Mucosa of descending colon (tissue), 3 donors: Measurements from ENCODE around the gene ANO9. TPM values are rescaled to one million over a fixed set of nuclear protein-coding genes. Genes with fewer than 3 reads are reported as not detected.
A peak's percentile ranks its signal among the peaks of the same experiment; 100 is the strongest.

Experiments used
- ATAC-seq: fragments of 200-7000 bp; cut with Tn5 transposase; one replicate; pipeline ENCODE4 v1.9.1; 2020; ENCODE audit warnings: mild to moderate bottlenecking, moderate library complexity
- DNase-seq, 3 donors: peaks; one replicate each; pipeline ENCODE4 v3.0.0-alpha.2; 2020
- H3K36me3 ChIP-seq: fragments of 200-600 bp; one replicate; pipeline ENCODE4 v1.8.0; 2021; ENCODE audit warnings: low read depth, mild to moderate bottlenecking
- H3K4me1 ChIP-seq: fragments of 200-600 bp; one replicate; pipeline ENCODE4 v1.8.0; 2021; ENCODE audit warnings: low read depth, mild to moderate bottlenecking
- H3K4me3 ChIP-seq: fragments of 200-600 bp; one replicate; pipeline ENCODE4 v1.8.0; 2021; ENCODE audit warnings: mild to moderate bottlenecking
- H3K9me3 ChIP-seq: fragments of 200-600 bp; one replicate; pipeline ENCODE4 v1.8.0; 2021; ENCODE audit warnings: mild to moderate bottlenecking
- CTCF ChIP-seq: fragments of 200-600 bp; IDR thresholded peaks from one replicate; pipeline ENCODE4 v1.8.0; 2022; ENCODE audit warnings: antibody characterized with exemption, mild to moderate bottlenecking
- intact Hi-C, 2 donors: fragments of 100-400 bp; cut with DNase I in 1 of 2; cut with micrococcal nuclease in 1 of 2; formaldehyde crosslinking; loops; one replicate each; pipeline versions ENCODE4 v1.11.0 to v1.11.1; 2022; cut with DNase I, micrococcal nuclease
- total RNA-seq, 3 donors: library from RNA; stranded (reverse); fragmentation: NEBNext Ultra II Directional in 2 of 3; extraction: Animal tissue kit (Norgen Biotek cat#: 25700) in 2 of 3; gene quantifications; one replicate each; pipeline versions ENCODE4 v1.2.1 to v1.2.4, GENCODE V29; 2021 to 2023
- donor health status: DM: no; HTN: no; CAD: no; lungs with moderate emphysema.
- donor health status: DM: no; HTN: no; CAD: no.
- donor health status: DM: no; HTN: yes; CAD: no.

ANO9 gene
- total RNA-seq, 3 donors from 2014 or later, result 85.2 to 179 (median 131) TPM

DNA sequence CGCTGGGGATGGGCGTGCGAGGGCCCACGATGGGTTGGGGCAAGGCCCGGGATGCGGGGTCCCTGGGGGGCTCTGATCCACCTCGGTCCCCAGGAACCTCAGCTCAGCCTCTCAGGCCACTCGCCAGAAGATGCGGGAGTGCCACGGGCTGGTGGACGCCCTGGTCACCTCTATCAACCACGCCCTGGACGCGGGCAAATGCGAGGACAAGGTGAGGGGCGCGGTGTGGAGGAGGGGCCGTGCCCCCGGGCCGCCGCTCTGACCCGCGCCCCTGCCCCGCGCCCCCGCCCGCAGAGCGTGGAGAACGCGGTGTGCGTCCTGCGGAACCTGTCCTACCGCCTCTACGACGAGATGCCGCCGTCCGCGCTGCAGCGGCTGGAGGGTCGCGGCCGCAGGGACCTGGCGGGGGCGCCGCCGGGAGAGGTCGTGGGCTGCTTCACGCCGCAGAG lies 41.5 kb downstream of the ANO9 start:
- Histone ChIP-seq H3K4me1 (peaks cover 7% of the 10 kb centered on the region), H3K9me3 (no peaks in the 10 kb centered on the region), H3K36me3 (peaks cover 4% of the 10 kb centered on the region), H3K4me3 (no peak overlapping the region)
- peak in 1 of 3 donors; percentile 51 for DNase-seq
- intact Hi-C loops, result no loop called here
- no peak for ATAC-seq
- TF ChIP-seq CTCF, result no peak

DNA sequence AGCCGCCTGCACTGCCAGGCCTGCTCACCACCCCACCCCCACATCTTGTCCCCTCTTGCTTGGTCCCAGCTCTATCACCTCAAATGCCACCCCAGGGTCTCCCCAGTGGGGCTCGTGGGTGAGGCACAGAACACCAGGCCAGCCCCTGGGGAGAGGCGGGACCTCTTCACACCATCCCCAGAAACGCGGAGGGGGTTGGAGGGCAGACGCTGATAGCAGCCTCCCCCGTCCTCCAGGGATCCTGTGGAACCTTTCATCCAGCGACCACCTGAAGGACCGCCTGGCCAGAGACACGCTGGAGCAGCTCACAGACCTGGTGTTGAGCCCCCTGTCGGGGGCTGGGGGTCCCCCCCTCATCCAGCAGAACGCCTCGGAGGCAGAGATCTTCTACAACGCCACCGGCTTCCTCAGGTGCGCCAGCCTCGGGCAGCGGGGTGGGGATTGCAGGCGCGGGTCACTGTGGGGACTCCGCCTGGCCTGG lies 42.0 kb downstream of the ANO9 start:
- Histone ChIP-seq H3K9me3 (no peaks in the 10 kb centered on the region), H3K4me1 (peaks cover 9% of the 10 kb centered on the region), H3K36me3 (peaks cover 4% of the 10 kb centered on the region), H3K4me3 (no peak overlapping the region)
- no peak for ATAC-seq
- no peak for DNase-seq
- intact Hi-C loops, result no loop called here
- no peak for TF ChIP-seq CTCF

DNA sequence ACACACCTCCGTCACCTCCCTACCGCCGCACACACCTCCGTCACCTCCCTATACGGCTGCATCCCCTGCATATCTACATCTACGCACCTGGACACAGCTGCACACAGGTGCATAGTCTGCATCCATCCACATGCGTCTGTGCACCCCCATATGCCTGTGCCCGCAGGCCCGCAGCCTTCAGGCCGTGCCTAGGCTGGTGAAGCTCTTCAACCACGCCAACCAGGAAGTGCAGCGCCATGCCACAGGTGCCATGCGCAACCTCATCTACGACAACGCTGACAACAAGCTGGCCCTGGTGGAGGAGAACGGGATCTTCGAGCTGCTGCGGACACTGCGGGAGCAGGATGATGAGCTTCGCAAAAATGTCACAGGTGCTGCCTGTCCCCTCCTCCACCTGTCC lies 43.0 kb downstream of the ANO9 start:
- no peak for TF ChIP-seq CTCF
- Histone ChIP-seq H3K36me3 (peaks cover 4% of the 10 kb centered on the region), H3K9me3 (no peaks in the 10 kb centered on the region), H3K4me3 (no peak overlapping the region), H3K4me1 (peaks cover 9% of the 10 kb centered on the region)
- intact Hi-C loops, result no loop called here
- no peak for ATAC-seq
- DNase-seq, result no peak

DNA sequence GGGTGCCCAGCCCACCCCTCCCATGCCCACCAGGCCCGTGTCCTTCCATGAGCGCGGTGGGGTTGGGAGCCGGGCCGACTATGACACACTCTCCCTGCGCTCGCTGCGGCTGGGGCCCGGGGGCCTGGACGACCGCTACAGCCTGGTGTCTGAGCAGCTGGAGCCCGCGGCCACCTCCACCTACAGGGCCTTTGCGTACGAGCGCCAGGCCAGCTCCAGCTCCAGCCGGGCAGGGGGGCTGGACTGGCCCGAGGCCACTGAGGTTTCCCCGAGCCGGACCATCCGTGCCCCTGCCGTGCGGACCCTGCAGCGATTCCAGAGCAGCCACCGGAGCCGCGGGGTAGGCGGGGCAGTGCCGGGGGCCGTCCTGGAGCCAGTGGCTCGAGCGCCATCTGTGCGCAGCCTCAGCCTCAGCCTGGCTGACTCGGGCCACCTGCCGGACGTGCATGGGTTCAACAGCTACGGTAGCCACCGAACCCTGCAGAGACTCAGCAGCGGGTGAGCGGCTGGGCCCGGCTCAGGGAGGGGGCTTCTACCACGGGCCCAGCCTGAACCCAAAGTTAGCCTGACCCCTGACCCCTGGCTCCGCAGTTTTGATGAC lies 44.8 kb downstream of the ANO9 start:
- H3K4me1 ChIP-seq, result peaks cover 9% of the 10 kb centered on the region
- peaks cover 4% of the 10 kb centered on the region for H3K36me3 ChIP-seq
- H3K9me3 ChIP-seq, result no peaks in the 10 kb centered on the region
- TF ChIP-seq CTCF, result no peak
- no peak for ATAC-seq
- DNase-seq, result peak in 2 of 3 donors; percentile 55 to 67
- intact Hi-C loops, result no loop called here
- H3K4me3 ChIP-seq, result no peak overlapping the region

DNA sequence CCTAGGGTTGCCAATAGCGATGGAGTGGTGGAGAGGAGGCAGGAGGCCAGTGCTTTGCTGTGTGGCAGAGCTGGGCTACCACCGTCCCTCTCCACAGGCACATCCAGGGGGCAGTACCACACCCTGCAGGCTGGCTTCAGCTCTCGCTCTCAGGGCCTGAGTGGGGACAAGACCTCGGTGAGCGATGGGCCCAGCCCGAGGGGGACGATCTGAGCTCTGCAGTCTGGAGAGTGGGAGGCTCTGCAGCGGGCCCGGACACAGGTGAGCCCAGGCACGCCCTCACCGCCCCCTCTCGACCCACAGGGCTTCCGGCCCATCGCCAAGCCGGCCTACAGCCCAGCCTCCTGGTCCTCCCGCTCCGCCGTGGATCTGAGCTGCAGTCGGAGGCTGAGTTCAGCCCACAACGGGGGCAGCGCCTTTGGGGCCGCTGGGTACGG lies 45.3 kb downstream of the ANO9 start:
- no peak for ATAC-seq
- DNase-seq, result peak in 1 of 3 donors; percentile 55
- no peak for TF ChIP-seq CTCF
- H3K36me3 ChIP-seq, result peaks cover 4% of the 10 kb centered on the region
- intact Hi-C loops, result no loop called here
- H3K4me3 ChIP-seq, result no peak overlapping the region
- peaks cover 9% of the 10 kb centered on the region for H3K4me1 ChIP-seq
- no peaks in the 10 kb centered on the region for H3K9me3 ChIP-seq
